NOMO-1 (cell line): ENCODE results near the gene TMEFF2.

Source experiments
- DNase-seq, 2 experiments: peaks; one replicate each; lab custom pipeline; 2025; ENCODE audit not compliant: unreplicated experiment in 2 of 2; lab: John Stamatoyannopoulos, UW

TMEFF2 gene

GRCh38 chr2:191915750-191916149 is 279.0 kb downstream of the TMEFF2 start:
- DNase-seq = no peak

- no peak for DNase-seq
These were observed 280.9 kb downstream of the TMEFF2 start for GRCh38 chr2:191913796-191914195.

GRCh38 chr2:191912764-191913163 is 282.0 kb downstream of the TMEFF2 start:
- DNase-seq = no peak

- DNase-seq = no peak
These were observed 284.2 kb downstream of the TMEFF2 start for GRCh38 chr2:191910518-191910917.

- DNase-seq = no peak
These were observed 285.9 kb downstream of the TMEFF2 start for GRCh38 chr2:191908874-191909273.

GRCh38 chr2:191907545-191907944 is 287.2 kb downstream of the TMEFF2 start:
- no peak for DNase-seq

GRCh38 chr2:191907091-191907490 is 287.6 kb downstream of the TMEFF2 start:
- no peak for DNase-seq

GRCh38 chr2:191905336-191905735 is 289.4 kb downstream of the TMEFF2 start:
- DNase-seq = no peak

- no peak for DNase-seq
These were observed 293.7 kb downstream of the TMEFF2 start for GRCh38 chr2:191901031-191901430.

GRCh38 chr2:191899410-191899809 is 295.3 kb downstream of the TMEFF2 start:
- DNase-seq = no peak
